ENCODE data around the gene FAAP20.

GRCh38 chr1:2166695-2167094 is 27.9 kb downstream of the FAAP20 start:
- TF ChIP-seq, protein P1, sequence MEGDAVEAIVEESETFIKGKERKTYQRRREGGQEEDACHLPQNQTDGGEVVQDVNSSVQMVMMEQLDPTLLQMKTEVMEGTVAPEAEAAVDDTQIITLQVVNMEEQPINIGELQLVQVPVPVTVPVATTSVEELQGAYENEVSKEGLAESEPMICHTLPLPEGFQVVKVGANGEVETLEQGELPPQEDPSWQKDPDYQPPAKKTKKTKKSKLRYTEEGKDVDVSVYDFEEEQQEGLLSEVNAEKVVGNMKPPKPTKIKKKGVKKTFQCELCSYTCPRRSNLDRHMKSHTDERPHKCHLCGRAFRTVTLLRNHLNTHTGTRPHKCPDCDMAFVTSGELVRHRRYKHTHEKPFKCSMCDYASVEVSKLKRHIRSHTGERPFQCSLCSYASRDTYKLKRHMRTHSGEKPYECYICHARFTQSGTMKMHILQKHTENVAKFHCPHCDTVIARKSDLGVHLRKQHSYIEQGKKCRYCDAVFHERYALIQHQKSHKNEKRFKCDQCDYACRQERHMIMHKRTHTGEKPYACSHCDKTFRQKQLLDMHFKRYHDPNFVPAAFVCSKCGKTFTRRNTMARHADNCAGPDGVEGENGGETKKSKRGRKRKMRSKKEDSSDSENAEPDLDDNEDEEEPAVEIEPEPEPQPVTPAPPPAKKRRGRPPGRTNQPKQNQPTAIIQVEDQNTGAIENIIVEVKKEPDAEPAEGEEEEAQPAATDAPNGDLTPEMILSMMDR (IDR thresholded peaks at IDR 0.05) = no peak
- no peak for TF ChIP-seq CREB1 (CRISPR knock-in tag; IDR thresholded peaks at IDR 0.05)
- TF ChIP-seq, protein P2, sequence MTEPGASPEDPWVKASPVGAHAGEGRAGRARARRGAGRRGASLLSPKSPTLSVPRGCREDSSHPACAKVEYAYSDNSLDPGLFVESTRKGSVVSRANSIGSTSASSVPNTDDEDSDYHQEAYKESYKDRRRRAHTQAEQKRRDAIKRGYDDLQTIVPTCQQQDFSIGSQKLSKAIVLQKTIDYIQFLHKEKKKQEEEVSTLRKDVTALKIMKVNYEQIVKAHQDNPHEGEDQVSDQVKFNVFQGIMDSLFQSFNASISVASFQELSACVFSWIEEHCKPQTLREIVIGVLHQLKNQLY (CRISPR knock-in tag; IDR thresholded peaks at IDR 0.05) = no peak
- TF ChIP-seq JUN (CRISPR knock-in tag; IDR thresholded peaks at IDR 0.05) = no peak

All from WTC11 (cell line).